ENCODE measurements around the gene BMP8A.
"Not testable (repeated sequence)": the region's sequence is repeated elsewhere in the genome, so short reads cannot be mapped to it uniquely, and the experiment has no call there.

BMP8A gene

GRCh38 chr1:39492118-39493042, 944 bp downstream of the BMP8A start:
- Mint-ChIP-seq H3K27me3 (peaks cover 31% of the 10 kb centered on the region), H3K4me3 (peak overlapping the region; percentile 63)
- H3K4me1 Mint-ChIP-seq (ENCODE audit: low read depth); H3K27ac Mint-ChIP-seq; H3K9me3 Mint-ChIP-seq; H3K36me3 Mint-ChIP-seq (ENCODE audit: low read depth): not testable (repeated sequence)

GRCh38 chr1:39493043-39493810, 1.8 kb downstream of the BMP8A start:
- Mint-ChIP-seq H3K4me3 (peak overlapping the region; percentile 63), H3K27me3 (peaks cover 31% of the 10 kb centered on the region)
- H3K36me3 Mint-ChIP-seq (ENCODE audit: low read depth); H3K4me1 Mint-ChIP-seq (ENCODE audit: low read depth); H3K9me3 Mint-ChIP-seq; H3K27ac Mint-ChIP-seq: not testable (repeated sequence)

GRCh38 chr1:39494671-39495410, 3.4 kb downstream of the BMP8A start:
- no peaks in the 10 kb centered on the region for H3K36me3 Mint-ChIP-seq (ENCODE audit: low read depth)
- H3K27ac Mint-ChIP-seq: no peak overlapping the region
- H3K4me1 Mint-ChIP-seq (ENCODE audit: low read depth): peaks cover 4% of the 10 kb centered on the region
- no peaks in the 10 kb centered on the region for H3K9me3 Mint-ChIP-seq
- H3K27me3 Mint-ChIP-seq: peaks cover 31% of the 10 kb centered on the region
- no peak overlapping the region for H3K4me3 Mint-ChIP-seq

GRCh38 chr1:39496520-39496919, 5.1 kb downstream of the BMP8A start:
- H3K27ac Mint-ChIP-seq; H3K4me1 Mint-ChIP-seq (ENCODE audit: low read depth); H3K36me3 Mint-ChIP-seq (ENCODE audit: low read depth); H3K4me3 Mint-ChIP-seq; H3K9me3 Mint-ChIP-seq: not testable (repeated sequence)
- peaks cover 26% of the 10 kb centered on the region for H3K27me3 Mint-ChIP-seq

GRCh38 chr1:39497585-39497984, 6.1 kb downstream of the BMP8A start:
- Mint-ChIP-seq H3K27ac (no peak overlapping the region), H3K4me3 (no peak overlapping the region), H3K4me1 (ENCODE audit: low read depth) (no peaks in the 10 kb centered on the region), H3K9me3 (no peaks in the 10 kb centered on the region), H3K36me3 (ENCODE audit: low read depth) (no peaks in the 10 kb centered on the region), H3K27me3 (peaks cover 22% of the 10 kb centered on the region)

- peaks cover 16% of the 10 kb centered on the region for H3K27me3 Mint-ChIP-seq
- not testable (repeated sequence) for H3K27ac Mint-ChIP-seq; H3K36me3 Mint-ChIP-seq (ENCODE audit: low read depth); H3K4me1 Mint-ChIP-seq (ENCODE audit: low read depth); H3K4me3 Mint-ChIP-seq; H3K9me3 Mint-ChIP-seq
Measured at GRCh38 chr1:39498096-39498710, 6.8 kb downstream of the BMP8A start.

GRCh38 chr1:39498821-39499220, 7.4 kb downstream of the BMP8A start:
- peaks cover 11% of the 10 kb centered on the region for H3K27me3 Mint-ChIP-seq
- not testable (repeated sequence) for H3K9me3 Mint-ChIP-seq; H3K4me3 Mint-ChIP-seq; H3K4me1 Mint-ChIP-seq (ENCODE audit: low read depth); H3K36me3 Mint-ChIP-seq (ENCODE audit: low read depth); H3K27ac Mint-ChIP-seq

DNA sequence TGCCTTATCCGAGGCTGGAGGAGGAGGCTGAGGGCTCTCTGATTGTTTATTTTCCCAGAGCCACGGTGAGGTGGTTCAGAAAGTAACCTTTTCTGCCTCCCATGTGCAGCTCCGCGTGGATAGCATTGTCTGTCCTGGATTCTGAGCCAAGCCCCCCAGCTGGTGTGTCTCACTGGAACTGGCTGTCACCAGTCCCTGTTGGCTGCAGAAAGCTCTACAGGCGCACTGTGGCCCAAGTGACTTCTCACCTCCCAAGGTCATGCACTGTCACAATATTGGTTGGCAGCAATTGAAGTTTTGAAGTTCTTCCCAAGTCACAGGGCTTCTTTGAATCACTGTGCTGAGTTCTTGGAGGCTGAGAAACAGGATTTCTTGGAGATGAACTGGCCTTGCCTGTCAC, 8.2 kb downstream of the BMP8A start:
- Mint-ChIP-seq H3K36me3 (ENCODE audit: low read depth) (no peaks in the 10 kb centered on the region), H3K27me3 (peaks cover 3% of the 10 kb centered on the region), H3K27ac (no peak overlapping the region), H3K4me1 (ENCODE audit: low read depth) (no peaks in the 10 kb centered on the region), H3K9me3 (no peaks in the 10 kb centered on the region), H3K4me3 (no peak overlapping the region)

GRCh38 chr1:39500862-39501389, 9.5 kb downstream of the BMP8A start:
- H3K4me3 Mint-ChIP-seq: no peak overlapping the region
- no peak overlapping the region for H3K27ac Mint-ChIP-seq
- peaks cover 3% of the 10 kb centered on the region for H3K27me3 Mint-ChIP-seq
- H3K4me1 Mint-ChIP-seq (ENCODE audit: low read depth): no peaks in the 10 kb centered on the region
- H3K9me3 Mint-ChIP-seq: no peaks in the 10 kb centered on the region
- H3K36me3 Mint-ChIP-seq (ENCODE audit: low read depth): no peaks in the 10 kb centered on the region

DNA sequence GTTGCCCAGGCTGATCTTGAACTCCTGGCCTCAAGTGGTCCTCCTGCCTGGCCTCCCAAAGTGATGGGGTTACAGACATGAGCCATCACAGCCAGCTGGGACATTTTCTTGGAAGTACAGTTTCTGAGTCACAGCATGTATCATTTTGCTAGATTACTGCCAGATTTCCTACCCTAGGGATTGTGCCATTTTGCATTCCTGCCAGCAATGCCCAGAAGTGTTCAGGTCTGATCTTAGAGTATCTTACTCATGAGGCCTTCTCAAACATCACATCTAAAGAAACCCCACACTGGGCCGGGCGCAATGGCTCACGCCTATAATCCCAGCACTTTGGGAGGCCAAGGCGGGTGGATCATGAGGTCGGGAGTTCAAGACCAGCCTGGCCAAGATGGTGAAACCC, 10.2 kb downstream of the BMP8A start:
- H3K36me3 Mint-ChIP-seq (ENCODE audit: low read depth): no peaks in the 10 kb centered on the region
- no peak overlapping the region for H3K4me3 Mint-ChIP-seq
- H3K4me1 Mint-ChIP-seq (ENCODE audit: low read depth): no peaks in the 10 kb centered on the region
- no peaks in the 10 kb centered on the region for H3K9me3 Mint-ChIP-seq
- H3K27ac Mint-ChIP-seq: no peak overlapping the region
- H3K27me3 Mint-ChIP-seq: peaks cover under 1% of the 10 kb centered on the region

DNA sequence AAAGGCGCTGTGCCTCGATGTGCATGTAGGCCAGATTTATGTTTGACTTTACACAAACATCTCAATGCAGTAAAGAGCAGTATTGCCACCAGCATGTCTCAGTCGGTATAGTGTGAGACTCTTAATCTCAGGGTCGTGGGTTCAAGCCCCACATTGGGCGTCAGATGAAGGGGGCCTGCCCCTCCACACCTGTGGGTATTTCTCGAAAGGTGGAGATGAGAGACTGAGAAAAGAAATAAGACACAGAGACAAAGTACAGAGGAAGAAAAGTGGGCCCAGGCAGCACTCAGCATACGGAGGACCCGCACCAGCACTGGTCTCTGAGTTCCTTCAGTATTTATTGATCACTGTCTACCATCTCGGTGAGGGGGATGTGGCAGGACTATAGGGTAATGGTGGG, 13.0 kb downstream of the BMP8A start:
- not testable (repeated sequence) for H3K36me3 Mint-ChIP-seq (ENCODE audit: low read depth); H3K9me3 Mint-ChIP-seq; H3K4me3 Mint-ChIP-seq; H3K4me1 Mint-ChIP-seq (ENCODE audit: low read depth); H3K27ac Mint-ChIP-seq; H3K27me3 Mint-ChIP-seq

DNA sequence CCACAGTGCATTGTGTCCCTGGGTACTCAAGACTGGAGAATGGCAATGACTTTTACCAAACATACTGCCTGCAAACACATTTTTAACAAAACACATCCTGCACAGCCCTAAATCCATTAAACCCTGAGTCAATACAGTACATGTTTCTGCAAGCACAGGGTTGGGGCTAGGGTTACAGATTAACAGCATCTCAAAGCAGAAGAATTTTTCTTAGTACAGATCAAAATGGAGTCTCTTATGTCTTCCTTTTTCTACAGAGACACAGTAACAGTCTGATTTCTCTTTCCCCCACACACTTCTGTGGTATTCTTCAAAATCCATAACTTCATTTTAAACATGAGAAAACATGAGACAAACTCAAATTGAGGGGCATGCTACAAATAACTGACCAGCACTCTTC, 13.9 kb downstream of the BMP8A start:
- H3K27ac Mint-ChIP-seq: no peak overlapping the region
- H3K36me3 Mint-ChIP-seq (ENCODE audit: low read depth): no peaks in the 10 kb centered on the region
- H3K27me3 Mint-ChIP-seq: peaks cover 6% of the 10 kb centered on the region
- H3K4me1 Mint-ChIP-seq (ENCODE audit: low read depth): peaks cover 13% of the 10 kb centered on the region
- no peak overlapping the region for H3K4me3 Mint-ChIP-seq
- H3K9me3 Mint-ChIP-seq: no peaks in the 10 kb centered on the region

DNA sequence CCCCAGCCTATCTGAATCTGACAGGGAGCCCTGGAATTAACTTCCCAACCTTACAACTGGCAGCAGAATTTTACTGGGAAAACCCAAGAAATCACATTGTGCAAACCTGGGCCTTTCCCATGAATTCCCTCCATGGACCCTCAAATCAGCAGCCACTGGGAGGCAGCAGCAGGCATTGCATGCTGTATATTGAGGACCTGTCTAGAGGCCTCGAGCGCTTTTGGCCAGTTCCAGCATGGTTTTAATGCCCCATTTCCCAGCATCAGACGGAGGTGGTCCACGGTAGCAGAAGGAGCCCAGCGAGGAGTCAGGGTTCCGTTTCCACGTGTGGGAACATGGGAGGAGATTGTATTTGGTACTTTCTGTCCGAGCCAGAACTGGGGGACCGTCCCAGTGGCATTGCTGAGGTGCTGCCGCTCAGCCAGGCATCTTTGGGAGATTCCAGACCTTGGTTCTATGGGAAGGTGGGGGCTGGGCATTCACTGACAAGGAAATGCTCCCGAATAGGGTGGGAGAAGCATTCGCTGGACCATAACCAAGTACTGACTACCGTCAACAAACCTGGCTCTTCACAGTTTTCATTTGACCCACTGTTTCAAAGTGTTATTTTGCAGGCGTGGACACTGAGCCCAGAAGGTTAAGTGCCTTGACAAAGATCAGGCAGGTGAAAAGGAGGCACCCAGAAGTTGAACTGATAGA, 15.9 kb downstream of the BMP8A start:
- Mint-ChIP-seq H3K4me1 (ENCODE audit: low read depth) (peaks cover 13% of the 10 kb centered on the region), H3K36me3 (ENCODE audit: low read depth) (no peaks in the 10 kb centered on the region), H3K27ac (no peak overlapping the region), H3K9me3 (no peaks in the 10 kb centered on the region), H3K27me3 (peaks cover 6% of the 10 kb centered on the region), H3K4me3 (no peak overlapping the region)

DNA sequence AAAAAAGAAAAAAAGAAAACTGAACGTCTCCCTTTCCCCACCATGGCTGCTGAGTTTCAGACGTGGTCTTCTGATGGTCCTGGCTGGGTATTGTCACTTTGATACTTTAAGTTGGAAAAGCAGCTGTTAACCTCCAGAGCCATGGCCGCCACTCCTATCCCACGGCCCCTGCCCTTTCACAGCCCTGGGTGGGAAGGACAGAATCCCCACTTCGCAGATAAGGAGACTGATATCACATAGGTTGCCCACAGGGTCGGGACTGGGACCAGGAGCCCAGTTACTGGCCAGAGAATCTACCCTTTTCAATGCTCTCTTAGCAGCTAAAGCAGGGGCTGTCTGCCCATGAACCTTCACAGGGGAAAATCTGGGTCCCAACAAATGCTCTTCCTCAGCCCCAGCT, 16.8 kb downstream of the BMP8A start:
- no peak overlapping the region for H3K4me3 Mint-ChIP-seq
- H3K4me1 Mint-ChIP-seq (ENCODE audit: low read depth): peaks cover 13% of the 10 kb centered on the region
- H3K27me3 Mint-ChIP-seq: peaks cover 6% of the 10 kb centered on the region
- no peaks in the 10 kb centered on the region for H3K36me3 Mint-ChIP-seq (ENCODE audit: low read depth)
- no peaks in the 10 kb centered on the region for H3K9me3 Mint-ChIP-seq
- no peak overlapping the region for H3K27ac Mint-ChIP-seq
